ENCODE data around the gene SRRM5. TPM values are rescaled to one million over a fixed set of nuclear protein-coding genes. Genes with fewer than 3 reads are reported as not detected.

SRRM5 gene
- total and polyA plus RNA-seq, 2 experiments from 2014 or later, result 0.08 TPM; not detected in 1

- peaks cover 32% of the 10 kb centered on the region for H3K4me1 Mint-ChIP-seq
- Histone ChIP-seq H3K9me2 (ENCODE audit: insufficient read depth) (no peaks in the 10 kb centered on the region), H3K27me3 (ENCODE audit: insufficient read depth) (no peaks in the 10 kb centered on the region), H4K20me1 (replicated peaks; ENCODE audit: insufficient read depth) (no peaks in the 10 kb centered on the region; the same call in none of the 2 replicates), H3K36me3 (ENCODE audit: insufficient read depth) (no peaks in the 10 kb centered on the region), H3K79me2 (replicated peaks; ENCODE audit: insufficient read depth) (peaks cover 14% of the 10 kb centered on the region; the same call in 1 of the 2 replicates), H3K27ac (ENCODE audit: low read depth) (no peak overlapping the region), H3K4me2 (no peak overlapping the region), H3F3A (replicated peaks; ENCODE audit: low read depth) (peaks cover 12% of the 10 kb centered on the region), H3K4me1 (ENCODE audit: insufficient read depth) (peaks cover 12% of the 10 kb centered on the region), H3K4me3 (no peak overlapping the region), H2AFZ (no peak overlapping the region)
- ATAC-seq, result no peak
- H3K27ac Mint-ChIP-seq, result no peak overlapping the region
- DNase-seq (ENCODE audit: low spot score), result no peak
- TF ChIP-seq EZH2phosphoT487 (IDR thresholded peaks at IDR 0.05; ENCODE audit: unreplicated experiment), result no peak
- no peak for TF ChIP-seq REST (IDR thresholded peaks at IDR 0.05; ENCODE audit: unreplicated experiment)
- TF ChIP-seq ZNF462 (CRISPR knock-in tag; IDR thresholded peaks at IDR 0.05), result no peak
- TF ChIP-seq ZNF114 (CRISPR knock-in tag; IDR thresholded peaks at IDR 0.05), result no peak
- TF ChIP-seq POLR2AphosphoS5 (IDR thresholded peaks at IDR 0.05; ENCODE audit: low read depth), result no peak
- TF ChIP-seq NANOG (IDR thresholded peaks at IDR 0.05; ENCODE audit: borderline replicate concordance), result no peak
- TF ChIP-seq ETS1 (IDR thresholded peaks at IDR 0.05), result no peak
- no peak for TF ChIP-seq EZH2 (IDR thresholded peaks at IDR 0.05; ENCODE audit: low read depth, unreplicated experiment)
- TF ChIP-seq ZNF331 (CRISPR knock-in tag; IDR thresholded peaks at IDR 0.05; ENCODE audit: low read depth), result no peak
- no peak for TF ChIP-seq CTCF (conservative IDR thresholded peaks at IDR 0.05; ENCODE audit: low read depth in 2 of 2)
- no peak for TF ChIP-seq CREB1 (CRISPR knock-in tag; IDR thresholded peaks at IDR 0.05; ENCODE audit: low read depth)
- no peak for TF ChIP-seq STAT1 (IDR thresholded peaks at IDR 0.05; ENCODE audit: unreplicated experiment)
- no peak for TF ChIP-seq JUNB (IDR thresholded peaks at IDR 0.05; ENCODE audit: unreplicated experiment)
- peaks cover 23% of the 10 kb centered on the region for H3K27me3 Mint-ChIP-seq (ENCODE audit: insufficient read depth, low read depth, poor library complexity)
- H3K36me3 Mint-ChIP-seq (ENCODE audit: low read depth), result peaks cover 18% of the 10 kb centered on the region
- no peak overlapping the region for H3K4me3 Mint-ChIP-seq
- H3K9me3 Mint-ChIP-seq, result peaks cover 3% of the 10 kb centered on the region; the same call in 2 of the 3 replicates
Measured at GRCh38 chr19:43622070-43622469, 10.2 kb downstream of the SRRM5 start.
